Neural progenitor cell (in vitro differentiated cells): ENCODE data around the gene WEE2.

ENCODE experiments used
- EZH2 ChIP-seq: fragments of 200-600 bp; sonication (generic); IDR thresholded peaks from 2 replicates; pipeline ENCODE4 v1.6.1; 2017; ENCODE audit warnings: antibody characterized with exemption, mild to moderate bottlenecking, moderate library complexity
- TF ChIP-seq, protein P1 (sequence below): fragments of 200-600 bp; sonication (generic); IDR thresholded peaks from 2 replicates; pipeline ENCODE4 v1.5.1; 2017; ENCODE audit warnings: antibody characterized with exemption, mild to moderate bottlenecking

- TF ChIP-seq, protein P1, sequence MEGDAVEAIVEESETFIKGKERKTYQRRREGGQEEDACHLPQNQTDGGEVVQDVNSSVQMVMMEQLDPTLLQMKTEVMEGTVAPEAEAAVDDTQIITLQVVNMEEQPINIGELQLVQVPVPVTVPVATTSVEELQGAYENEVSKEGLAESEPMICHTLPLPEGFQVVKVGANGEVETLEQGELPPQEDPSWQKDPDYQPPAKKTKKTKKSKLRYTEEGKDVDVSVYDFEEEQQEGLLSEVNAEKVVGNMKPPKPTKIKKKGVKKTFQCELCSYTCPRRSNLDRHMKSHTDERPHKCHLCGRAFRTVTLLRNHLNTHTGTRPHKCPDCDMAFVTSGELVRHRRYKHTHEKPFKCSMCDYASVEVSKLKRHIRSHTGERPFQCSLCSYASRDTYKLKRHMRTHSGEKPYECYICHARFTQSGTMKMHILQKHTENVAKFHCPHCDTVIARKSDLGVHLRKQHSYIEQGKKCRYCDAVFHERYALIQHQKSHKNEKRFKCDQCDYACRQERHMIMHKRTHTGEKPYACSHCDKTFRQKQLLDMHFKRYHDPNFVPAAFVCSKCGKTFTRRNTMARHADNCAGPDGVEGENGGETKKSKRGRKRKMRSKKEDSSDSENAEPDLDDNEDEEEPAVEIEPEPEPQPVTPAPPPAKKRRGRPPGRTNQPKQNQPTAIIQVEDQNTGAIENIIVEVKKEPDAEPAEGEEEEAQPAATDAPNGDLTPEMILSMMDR, result no peak
- no peak for TF ChIP-seq EZH2
Observed at GRCh38 chr7:141714571-141714970, 6.4 kb downstream of the WEE2 start.
